ENCODE data around the gene CASP14.
"Not testable (repeated sequence)": the region's sequence is repeated elsewhere in the genome, so short reads cannot be mapped to it uniquely, and the experiment has no call there.

The CASP14 gene

DNA sequence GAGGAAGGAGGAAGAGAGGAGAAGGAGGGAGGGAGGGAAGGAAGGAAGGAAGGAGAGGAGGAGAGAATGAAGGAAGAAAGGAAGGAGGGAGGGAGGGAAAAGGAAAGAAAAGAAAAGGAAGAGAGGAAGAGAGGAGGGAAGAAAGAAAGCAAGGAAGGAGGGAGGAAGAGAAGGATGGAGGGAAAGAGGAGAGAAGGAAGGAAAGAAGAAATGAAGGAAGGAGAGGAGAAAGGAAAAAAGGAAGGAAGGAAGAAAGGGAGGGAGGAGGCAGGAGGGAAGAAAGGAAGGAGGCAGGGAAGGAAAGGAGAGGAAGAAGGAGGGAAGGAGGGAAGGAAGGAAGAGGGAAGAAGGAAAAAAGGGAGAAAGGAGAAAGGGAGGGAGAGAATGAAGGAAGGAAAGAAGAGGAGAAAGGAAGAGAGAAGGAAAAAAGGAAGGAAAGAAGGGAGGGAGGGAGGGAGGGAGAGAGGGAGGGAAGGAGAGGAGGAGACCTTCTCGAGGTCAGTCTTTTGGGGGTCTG, 13.4 kb upstream of the CASP14 start:
- Histone ChIP-seq H3K36me3 (ENCODE audit: control insufficient read depth, low read depth, low read length) (no peaks in the 10 kb centered on the region), H3K27me3 (ENCODE audit: control insufficient read depth, insufficient read depth, low read length) (no peaks in the 10 kb centered on the region), H3K4me3 (ENCODE audit: low read length) (no peak overlapping the region), H3K4me1 (ENCODE audit: control insufficient read depth, low read depth, low read length) (no peaks in the 10 kb centered on the region), H3K9ac (ENCODE audit: low read length) (no peak overlapping the region), H3K9me3 (ENCODE audit: control insufficient read depth, low read depth, low read length) (peaks cover 7% of the 10 kb centered on the region), H3K27ac (ENCODE audit: low read length) (no peak overlapping the region)

DNA sequence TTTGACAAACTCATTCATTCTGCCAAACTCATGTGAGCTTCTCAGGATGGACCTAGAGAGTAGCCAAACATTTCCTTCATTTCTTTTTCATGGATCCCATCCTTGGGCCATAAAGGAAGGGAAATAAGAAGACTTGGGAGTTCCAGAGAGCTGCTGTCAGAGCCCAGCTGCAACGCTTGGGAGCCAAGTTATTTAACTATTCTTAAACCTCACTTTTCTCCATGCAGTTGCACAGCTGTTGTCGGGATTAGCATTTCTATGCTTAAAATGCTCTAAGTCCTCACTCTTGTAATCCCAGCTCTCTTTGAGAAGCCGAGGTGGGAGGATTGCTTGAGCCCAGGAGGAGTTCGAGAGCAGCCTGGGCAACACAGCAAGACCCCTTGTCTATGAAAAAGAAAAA, 11.7 kb upstream of the CASP14 start:
- no peaks in the 10 kb centered on the region for H3K36me3 ChIP-seq (ENCODE audit: control insufficient read depth, low read depth, low read length)
- H3K9ac ChIP-seq (ENCODE audit: low read length) = no peak overlapping the region
- no peak overlapping the region for H3K27ac ChIP-seq (ENCODE audit: low read length)
- no peaks in the 10 kb centered on the region for H3K27me3 ChIP-seq (ENCODE audit: control insufficient read depth, insufficient read depth, low read length)
- H3K4me1 ChIP-seq (ENCODE audit: control insufficient read depth, low read depth, low read length) = no peaks in the 10 kb centered on the region
- H3K4me3 ChIP-seq (ENCODE audit: low read length) = no peak overlapping the region
- H3K9me3 ChIP-seq (ENCODE audit: control insufficient read depth, low read depth, low read length) = peaks cover 7% of the 10 kb centered on the region

DNA sequence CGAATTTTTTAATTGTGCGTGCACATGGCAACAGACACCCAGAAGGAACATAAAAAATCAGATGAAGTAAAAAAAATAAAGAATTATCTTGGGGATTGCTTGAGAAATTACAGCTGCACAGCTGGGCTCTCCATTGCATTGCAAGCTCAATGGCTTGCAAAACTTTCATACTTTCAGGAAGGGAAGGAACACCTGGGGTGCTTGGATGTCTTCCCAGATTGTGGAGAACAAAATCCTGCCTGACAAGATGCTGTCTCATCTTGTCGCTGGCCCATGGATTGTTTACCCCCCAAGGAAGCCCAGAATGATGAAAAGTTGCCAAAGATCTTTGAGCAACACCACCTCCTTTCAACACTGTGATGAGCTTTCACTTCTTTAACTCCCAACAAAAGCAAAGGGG, 11.0 kb upstream of the CASP14 start:
- no peak overlapping the region for H3K4me3 ChIP-seq (ENCODE audit: low read length)
- H3K27ac ChIP-seq (ENCODE audit: low read length) = no peak overlapping the region
- no peaks in the 10 kb centered on the region for H3K4me1 ChIP-seq (ENCODE audit: control insufficient read depth, low read depth, low read length)
- H3K27me3 ChIP-seq (ENCODE audit: control insufficient read depth, insufficient read depth, low read length) = no peaks in the 10 kb centered on the region
- no peak overlapping the region for H3K9ac ChIP-seq (ENCODE audit: low read length)
- peaks cover 7% of the 10 kb centered on the region for H3K9me3 ChIP-seq (ENCODE audit: control insufficient read depth, low read depth, low read length)
- H3K36me3 ChIP-seq (ENCODE audit: control insufficient read depth, low read depth, low read length) = no peaks in the 10 kb centered on the region

GRCh38 chr19:15042003-15042402, 7.3 kb upstream of the CASP14 start:
- Histone ChIP-seq H3K9ac (ENCODE audit: low read length) (no peak overlapping the region), H3K36me3 (ENCODE audit: control insufficient read depth, low read depth, low read length) (no peaks in the 10 kb centered on the region), H3K4me3 (ENCODE audit: low read length) (no peak overlapping the region), H3K27ac (ENCODE audit: low read length) (no peak overlapping the region), H3K9me3 (ENCODE audit: control insufficient read depth, low read depth, low read length) (peaks cover 21% of the 10 kb centered on the region), H3K4me1 (ENCODE audit: control insufficient read depth, low read depth, low read length) (no peaks in the 10 kb centered on the region), H3K27me3 (ENCODE audit: control insufficient read depth, insufficient read depth, low read length) (no peaks in the 10 kb centered on the region)

DNA sequence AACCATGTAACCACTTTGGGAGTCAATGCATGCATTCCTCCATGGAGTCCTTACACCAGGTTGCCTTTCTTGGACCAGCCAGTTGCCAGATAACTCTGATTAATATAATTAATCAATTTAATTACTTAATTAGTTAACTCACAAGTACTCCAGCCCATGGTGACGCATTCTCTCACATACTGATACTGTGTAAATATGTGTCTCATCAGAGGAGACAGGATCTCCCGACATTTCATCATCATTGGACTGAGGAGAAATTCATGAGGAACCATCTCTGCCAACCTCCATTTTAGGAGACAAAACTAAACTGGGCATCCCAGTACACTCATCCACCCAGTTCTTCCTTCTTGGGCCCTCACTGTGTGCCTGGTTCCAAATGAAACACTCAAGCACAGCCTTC, 6.5 kb upstream of the CASP14 start:
- Histone ChIP-seq H3K9ac (ENCODE audit: low read length) (no peak overlapping the region), H3K4me1 (ENCODE audit: control insufficient read depth, low read depth, low read length) (no peaks in the 10 kb centered on the region), H3K4me3 (ENCODE audit: low read length) (no peak overlapping the region), H3K27ac (ENCODE audit: low read length) (no peak overlapping the region), H3K36me3 (ENCODE audit: control insufficient read depth, low read depth, low read length) (no peaks in the 10 kb centered on the region), H3K27me3 (ENCODE audit: control insufficient read depth, insufficient read depth, low read length) (no peaks in the 10 kb centered on the region), H3K9me3 (ENCODE audit: control insufficient read depth, low read depth, low read length) (peaks cover 17% of the 10 kb centered on the region)

GRCh38 chr19:15045506-15045905, 3.8 kb upstream of the CASP14 start:
- no peaks in the 10 kb centered on the region for H3K36me3 ChIP-seq (ENCODE audit: control insufficient read depth, low read depth, low read length)
- no peaks in the 10 kb centered on the region for H3K4me1 ChIP-seq (ENCODE audit: control insufficient read depth, low read depth, low read length)
- no peaks in the 10 kb centered on the region for H3K27me3 ChIP-seq (ENCODE audit: control insufficient read depth, insufficient read depth, low read length)
- H3K9me3 ChIP-seq (ENCODE audit: control insufficient read depth, low read depth, low read length) = peaks cover 18% of the 10 kb centered on the region
- H3K9ac ChIP-seq (ENCODE audit: low read length) = no peak overlapping the region
- no peak overlapping the region for H3K4me3 ChIP-seq (ENCODE audit: low read length)
- H3K27ac ChIP-seq (ENCODE audit: low read length) = no peak overlapping the region

DNA sequence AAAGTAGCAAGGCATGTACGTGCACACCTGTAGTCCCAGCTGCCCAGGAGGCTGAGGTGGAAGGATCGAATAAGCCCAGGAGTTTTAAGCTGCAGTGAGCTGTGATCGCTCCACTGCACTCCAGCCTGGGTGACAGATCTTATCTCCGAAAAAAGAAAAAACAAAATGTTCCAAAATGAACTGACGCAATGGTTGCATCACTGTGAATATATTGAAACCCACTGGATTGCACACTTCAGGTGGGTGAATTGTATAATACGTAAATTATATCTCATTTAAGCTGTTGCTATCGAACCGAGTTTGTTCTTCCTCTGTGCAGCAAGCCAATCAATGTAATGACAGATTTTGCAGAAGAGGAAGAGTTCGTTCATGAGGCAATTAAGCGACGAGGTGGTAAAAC, 1.6 kb upstream of the CASP14 start:
- H3K27me3 ChIP-seq (ENCODE audit: control insufficient read depth, insufficient read depth, low read length) = no peaks in the 10 kb centered on the region
- peaks cover 26% of the 10 kb centered on the region for H3K9me3 ChIP-seq (ENCODE audit: control insufficient read depth, low read depth, low read length)
- no peaks in the 10 kb centered on the region for H3K4me1 ChIP-seq (ENCODE audit: control insufficient read depth, low read depth, low read length)
- no peak overlapping the region for H3K9ac ChIP-seq (ENCODE audit: low read length)
- H3K4me3 ChIP-seq (ENCODE audit: low read length) = no peak overlapping the region
- no peak overlapping the region for H3K27ac ChIP-seq (ENCODE audit: low read length)
- no peaks in the 10 kb centered on the region for H3K36me3 ChIP-seq (ENCODE audit: control insufficient read depth, low read depth, low read length)

- Histone ChIP-seq H3K4me1 (ENCODE audit: control insufficient read depth, low read depth, low read length) (no peaks in the 10 kb centered on the region), H3K36me3 (ENCODE audit: control insufficient read depth, low read depth, low read length) (no peaks in the 10 kb centered on the region), H3K27ac (ENCODE audit: low read length) (no peak overlapping the region), H3K4me3 (ENCODE audit: low read length) (no peak overlapping the region), H3K27me3 (ENCODE audit: control insufficient read depth, insufficient read depth, low read length) (no peaks in the 10 kb centered on the region), H3K9ac (ENCODE audit: low read length) (no peak overlapping the region), H3K9me3 (ENCODE audit: control insufficient read depth, low read depth, low read length) (peaks cover 28% of the 10 kb centered on the region)
Measured at GRCh38 chr19:15048128-15048527, 1.2 kb upstream of the CASP14 start.

- Histone ChIP-seq H3K27ac (ENCODE audit: low read length) (no peak overlapping the region), H3K27me3 (ENCODE audit: control insufficient read depth, insufficient read depth, low read length) (no peaks in the 10 kb centered on the region), H3K36me3 (ENCODE audit: control insufficient read depth, low read depth, low read length) (no peaks in the 10 kb centered on the region), H3K4me3 (ENCODE audit: low read length) (no peak overlapping the region), H3K9ac (ENCODE audit: low read length) (no peak overlapping the region), H3K4me1 (ENCODE audit: control insufficient read depth, low read depth, low read length) (no peaks in the 10 kb centered on the region), H3K9me3 (ENCODE audit: control insufficient read depth, low read depth, low read length) (peaks cover 21% of the 10 kb centered on the region)
Measured at GRCh38 chr19:15050639-15051038, 1.4 kb downstream of the CASP14 start.

GRCh38 chr19:15062036-15062435, 12.8 kb downstream of the CASP14 start:
- Histone ChIP-seq H3K9ac (ENCODE audit: low read length) (no peak overlapping the region), H3K27ac (ENCODE audit: low read length) (no peak overlapping the region), H3K36me3 (ENCODE audit: control insufficient read depth, low read depth, low read length) (no peaks in the 10 kb centered on the region), H3K9me3 (ENCODE audit: control insufficient read depth, low read depth, low read length) (peaks cover 26% of the 10 kb centered on the region), H3K27me3 (ENCODE audit: control insufficient read depth, insufficient read depth, low read length) (no peaks in the 10 kb centered on the region), H3K4me1 (ENCODE audit: control insufficient read depth, low read depth, low read length) (no peaks in the 10 kb centered on the region), H3K4me3 (ENCODE audit: low read length) (no peak overlapping the region)

GRCh38 chr19:15070386-15070785, 21.1 kb downstream of the CASP14 start:
- not testable (repeated sequence) for H3K9me3 ChIP-seq (ENCODE audit: control insufficient read depth, low read depth, low read length); H3K9ac ChIP-seq (ENCODE audit: low read length); H3K36me3 ChIP-seq (ENCODE audit: control insufficient read depth, low read depth, low read length); H3K27me3 ChIP-seq (ENCODE audit: control insufficient read depth, insufficient read depth, low read length); H3K4me1 ChIP-seq (ENCODE audit: control insufficient read depth, low read depth, low read length); H3K27ac ChIP-seq (ENCODE audit: low read length); H3K4me3 ChIP-seq (ENCODE audit: low read length)

GRCh38 chr19:15072930-15073647, 23.8 kb downstream of the CASP14 start:
- no peak overlapping the region for H3K27ac ChIP-seq (ENCODE audit: low read length)
- H3K9ac ChIP-seq (ENCODE audit: low read length) = no peak overlapping the region
- no peak overlapping the region for H3K4me3 ChIP-seq (ENCODE audit: low read length)
- no peaks in the 10 kb centered on the region for H3K4me1 ChIP-seq (ENCODE audit: control insufficient read depth, low read depth, low read length)
- H3K9me3 ChIP-seq (ENCODE audit: control insufficient read depth, low read depth, low read length) = no peaks in the 10 kb centered on the region
- H3K36me3 ChIP-seq (ENCODE audit: control insufficient read depth, low read depth, low read length) = no peaks in the 10 kb centered on the region
- H3K27me3 ChIP-seq (ENCODE audit: control insufficient read depth, insufficient read depth, low read length) = no peaks in the 10 kb centered on the region

Data from iPS-18a (cell line).